Psoas muscle (tissue), 8 donors: ENCODE data around the gene OBP2B. TPM values are rescaled to one million over a fixed set of nuclear protein-coding genes. Genes with fewer than 3 reads are reported as not detected.
"Not testable (repeated sequence)": the region's sequence is repeated elsewhere in the genome, so short reads cannot be mapped to it uniquely, and the experiment has no call there.

Experiments used
- ATAC-seq, 4 donors: fragments of 200-7000 bp; cut with Tn5 transposase; one replicate each; pipeline ENCODE4 v1.9.1; 2020; ENCODE audit warnings: moderate library complexity in 3 of 4, mild to moderate bottlenecking in 2 of 4
- DNase-seq, 2 donors: peaks; one replicate each; pipeline ENCODE4 v3.0.0-alpha.2; 2020
- H3K27ac ChIP-seq: fragments of 200-600 bp; one replicate; pipeline ENCODE4 v1.8.0; 2022
- H3K27me3 ChIP-seq, 3 donors: fragments of 200-600 bp in 1 of 3; one replicate each; pipeline versions ENCODE4 v1.6.1 to v1.8.0; 2013 to 2022; ENCODE audit warnings: low read length in 2 of 3, mild to moderate bottlenecking in 2 of 3, moderate library complexity in 1 of 3; ENCODE audit not compliant: insufficient read depth in 3 of 3
- H3K36me3 ChIP-seq, 2 donors: fragments of 200-600 bp in 1 of 2; one replicate each; pipeline versions ENCODE4 v1.6.1 to v1.8.0; 2013 to 2022; ENCODE audit warnings: low read depth in 1 of 2, mild to moderate bottlenecking in 1 of 2, moderate library complexity in 1 of 2; ENCODE audit not compliant: insufficient read depth in 1 of 2
- H3K4me1 ChIP-seq: fragments of 200-600 bp; one replicate; pipeline ENCODE4 v1.8.0; 2022
- H3K4me3 ChIP-seq: fragments of 200-600 bp; one replicate; pipeline ENCODE4 v1.8.0; 2022; ENCODE audit warnings: mild to moderate bottlenecking
- H3K9me3 ChIP-seq: fragments of 200-600 bp; one replicate; pipeline ENCODE4 v1.8.0; 2022
- CTCF ChIP-seq: fragments of 200-600 bp; IDR thresholded peaks from one replicate; pipeline ENCODE4 v1.8.0; 2022; ENCODE audit warnings: antibody characterized with exemption
- WGBS, 3 donors: extraction: QIAGEN DNeasy Blood & Tissue Kit; methylation state at CpG; one replicate each; pipeline versions ENCODE4 v1.1.6 to v1.1.7; 2013; 5-methylcytosine and 5-hydroxymethylcytosine counted together
- intact Hi-C, 2 donors: fragments of 100-400 bp; cut with DNase I; formaldehyde crosslinking; loops; one replicate each; pipeline versions ENCODE4 v1.11.0 to v1.14.2; 2022
- polyA plus RNA-seq, 3 donors: library from polyadenylated mRNA; stranded (reverse); fragments of 200-250 nt; gene quantifications; one replicate each; pipeline ENCODE4 v1.2.3, GENCODE V29; 2013
- total RNA-seq, 4 donors: library from RNA; stranded (reverse); fragmentation: NEBNext Ultra II Directional in 2 of 4; extraction: Animal tissue kit (Norgen Biotek cat#: 25700) in 2 of 4; gene quantifications; one replicate each; pipeline versions ENCODE4 v1.2.1 to v1.2.4, GENCODE V29; 2021 to 2023
- donor health status: healthy with polysubstance abuse.
- donor health status: DM: no; HTN: no; CAD: no; lungs with moderate emphysema.
- donor health status: Bipolar disorder and iron deficiency.
- donor health status: healthy.
- donor health status: DM: yes; HTN: yes; CAD: no.
- donor health status: DM: no; HTN: no; CAD: no.
- donor health status: DM: no; HTN: no; CAD: no.
- donor health status: DM: yes; HTN: yes; CAD: no.

OBP2B gene
- total and polyA plus RNA-seq, 7 donors, result not detected

GRCh38 chr9:133239533-133240090 is 30.6 kb upstream of the OBP2B start:
- intact Hi-C loops, result no loop called here
- Histone ChIP-seq H3K27me3 (peaks cover 0 to 50% (median 8%) of the 10 kb centered on the region in 3 donors), H3K27ac (no peak overlapping the region), H3K9me3 (no peaks in the 10 kb centered on the region), H3K36me3 (no peaks in the 10 kb centered on the region), H3K4me1 (no peaks in the 10 kb centered on the region), H3K4me3 (no peak overlapping the region)
- 85 to 91% (median 89%) methylated on average over 18 of the region's 18 CpGs for WGBS, 3 donors
- DNase-seq (no peak), ATAC-seq (no peak)
- TF ChIP-seq CTCF, result no peak

- ATAC-seq, result peak in 3 of 4 donors; percentile 38 to 59 (median 59)
- peaks cover 0 to 50% (median 8%) of the 10 kb centered on the region in 3 donors for H3K27me3 ChIP-seq
- WGBS, 3 donors, result 13 to 16% (median 13%) methylated on average over 25 to 26 of the region's 26 CpGs
- H3K36me3 ChIP-seq, result no peaks in the 10 kb centered on the region
- intact Hi-C loops, result no loop called here
- H3K4me3 ChIP-seq, result peak overlapping the region; percentile 36
- peak; percentile 64 to 73 for DNase-seq
- no peaks in the 10 kb centered on the region for H3K9me3 ChIP-seq
- H3K27ac ChIP-seq, result peak overlapping the region; percentile 32
- TF ChIP-seq CTCF, result peak; percentile 37
- H3K4me1 ChIP-seq, result no peaks in the 10 kb centered on the region
These were observed 29.9 kb upstream of the OBP2B start for GRCh38 chr9:133238851-133239532.

- intact Hi-C loops, result no loop called here
- no peaks in the 10 kb centered on the region for H3K9me3 ChIP-seq
- no peak for TF ChIP-seq CTCF
- H3K27me3 ChIP-seq, result peaks cover 0 to 50% (median 10%) of the 10 kb centered on the region in 3 donors
- WGBS, 3 donors, result 17 to 23% (median 18%) methylated on average over 24 to 25 of the region's 25 CpGs
- peak overlapping the region; percentile 65 for H3K27ac ChIP-seq
- DNase-seq (peak; percentile 81 to 88), ATAC-seq (peak in 3 of 4 donors; percentile 57 to 81 (median 75))
- H3K36me3 ChIP-seq, result no peaks in the 10 kb centered on the region
- peak overlapping the region; percentile 36 for H3K4me3 ChIP-seq
- H3K4me1 ChIP-seq, result no peaks in the 10 kb centered on the region
These were observed 29.3 kb upstream of the OBP2B start for GRCh38 chr9:133238272-133238850.

GRCh38 chr9:133237035-133237731 is 28.1 kb upstream of the OBP2B start:
- Histone ChIP-seq H3K36me3 (no peaks in the 10 kb centered on the region), H3K27ac (peak overlapping the region; percentile 65), H3K27me3 (peaks cover 0 to 48% (median 10%) of the 10 kb centered on the region in 3 donors), H3K9me3 (no peaks in the 10 kb centered on the region), H3K4me3 (no peak overlapping the region), H3K4me1 (no peaks in the 10 kb centered on the region)
- ATAC-seq (peak in 2 of 4 donors; percentile 19 to 50), DNase-seq (no peak)
- no peak for TF ChIP-seq CTCF
- 17 to 19% (median 17%) methylated on average over 17 of the region's 17 CpGs for WGBS, 3 donors
- intact Hi-C loops, result no loop called here

GRCh38 chr9:133236291-133237034 is 27.4 kb upstream of the OBP2B start:
- ATAC-seq, DNase-seq, H3K4me3 ChIP-seq: not testable (repeated sequence)

More at GRCh38 chr9:133236291-133237034, 27.4 kb upstream of the OBP2B start:
- H3K4me1 ChIP-seq, H3K36me3 ChIP-seq, H3K9me3 ChIP-seq, intact Hi-C loops: not testable (repeated sequence)
- peak overlapping the region; percentile 65 for H3K27ac ChIP-seq
- H3K27me3 ChIP-seq, result peaks cover 0 to 44% (median 10%) of the 10 kb centered on the region in 3 donors
- 47 to 52% (median 50%) methylated on average over 19 of the region's 19 CpGs for WGBS, 3 donors
